Pancreas (tissue), 10 donors: ENCODE data around the gene IL12RB1. TPM values are rescaled to one million over a fixed set of nuclear protein-coding genes. Genes with fewer than 3 reads are reported as not detected.
A peak's percentile ranks its signal among the peaks of the same experiment; 100 is the strongest.

Source experiments
- ATAC-seq, 4 donors: fragments of 200-7000 bp; cut with Tn5 transposase; one replicate each; pipeline versions ENCODE4 v1.8.0 to v1.9.1; 2020; ENCODE audit warnings: mild to moderate bottlenecking in 4 of 4, moderate library complexity in 4 of 4
- DNase-seq, 6 donors: peaks; one replicate each; pipeline ENCODE4 v3.0.0-alpha.2; 2020
- FAIRE-seq: peaks from 2 replicates; lab custom pipeline; 2012; peaks lifted over from hg19 to GRCh38; lab: Jason Lieb, UNC
- H3K27ac ChIP-seq, 4 donors: fragments of 200-600 bp; sonication (generic); 1 replicate in 3 of 4; 2 replicates in 1 of 4; pipeline versions ENCODE4 v1.5.0 to v1.8.0; 2020
- H3K27me3 ChIP-seq, 4 donors: fragments of 200-600 bp; one replicate each; pipeline ENCODE4 v1.8.0; 2021
- H3K36me3 ChIP-seq, 3 donors: fragments of 200-600 bp; sonication (generic) in 1 of 3; one replicate each; pipeline versions ENCODE4 v1.5.0 to v1.8.0; 2020 to 2021
- H3K4me1 ChIP-seq, 3 donors: fragments of 200-600 bp; one replicate each; pipeline ENCODE4 v1.8.0; 2021
- H3K4me3 ChIP-seq, 4 donors: fragments of 200-600 bp; sonication (generic) in 2 of 4; one replicate each; pipeline versions ENCODE4 v1.5.0 to v1.8.0; 2020 to 2021
- H3K9me3 ChIP-seq, 4 donors: fragments of 200-600 bp; one replicate each; pipeline ENCODE4 v1.8.0; 2021
- WGBS, 2 donors: extraction: QIAGEN DNeasy Blood & Tissue Kit; methylation state at CpG; one replicate each; pipeline ENCODE4 v1.1.7; 2013; 5-methylcytosine and 5-hydroxymethylcytosine counted together
- intact Hi-C, 3 donors: fragments of 100-400 bp; cut with DNase I; formaldehyde crosslinking; loops; one replicate each; pipeline versions ENCODE4 v1.11.1 to v1.14.2; 2022
- polyA plus RNA-seq, 2 donors: library from polyadenylated mRNA; stranded (reverse); fragments of 200-250 nt; gene quantifications; one replicate each; pipeline ENCODE4 v1.2.3, GENCODE V29; 2013
- total RNA-seq, 6 donors: library from RNA; stranded (reverse); fragmentation: NEBNext Ultra II Directional in 4 of 6; extraction: Animal tissue kit (Norgen Biotek cat#: 25700) in 4 of 6; gene quantifications; one replicate each; pipeline versions ENCODE4 v1.2.1 to v1.2.4, GENCODE V29; 2021 to 2023
- TF ChIP-seq, protein P1 (sequence below), 4 donors: fragments of 200-600 bp; sonication (generic) in 3 of 4; IDR thresholded peaks; one replicate each; pipeline versions ENCODE4 v1.5.0 to v1.8.0; 2021; ENCODE audit warnings: antibody characterized with exemption in 4 of 4
- donor health status: healthy with polysubstance abuse.
- donor health status: DM: no; HTN: no; CAD: no; lungs with moderate emphysema.
- donor health status: DM: no; HTN: no; CAD: no.
- donor health status: control.
- donor health status: control.
- donor health status: Bipolar disorder and iron deficiency.
- donor health status: DM: yes; HTN: yes; CAD: no.
- donor health status: DM: no; HTN: no; CAD: no.
- donor health status: DM: no; HTN: no; CAD: no.
- donor health status: DM: yes; HTN: yes; CAD: no.

IL12RB1 gene
- total RNA-seq (1 to 10 TPM in 1 of 6 donors, under 1 TPM in 5; 0.19 to 1.1 (median 0.53) TPM), polyA plus RNA-seq (under 1 TPM; 0.15 to 0.40 TPM)

- Histone ChIP-seq H3K9me3 (no peaks in the 10 kb centered on the region), H3K4me1 (no peaks in the 10 kb centered on the region), H3K4me3 (peak within 1 kb of the TSS in 1 of 4 donors; percentile 22), H3K27ac (peak within 1 kb of the TSS in 1 of 4 donors; percentile 23), H3K36me3 (no peaks in the 10 kb centered on the region), H3K27me3 (no peaks in the 10 kb centered on the region)
- TF ChIP-seq, protein P1, sequence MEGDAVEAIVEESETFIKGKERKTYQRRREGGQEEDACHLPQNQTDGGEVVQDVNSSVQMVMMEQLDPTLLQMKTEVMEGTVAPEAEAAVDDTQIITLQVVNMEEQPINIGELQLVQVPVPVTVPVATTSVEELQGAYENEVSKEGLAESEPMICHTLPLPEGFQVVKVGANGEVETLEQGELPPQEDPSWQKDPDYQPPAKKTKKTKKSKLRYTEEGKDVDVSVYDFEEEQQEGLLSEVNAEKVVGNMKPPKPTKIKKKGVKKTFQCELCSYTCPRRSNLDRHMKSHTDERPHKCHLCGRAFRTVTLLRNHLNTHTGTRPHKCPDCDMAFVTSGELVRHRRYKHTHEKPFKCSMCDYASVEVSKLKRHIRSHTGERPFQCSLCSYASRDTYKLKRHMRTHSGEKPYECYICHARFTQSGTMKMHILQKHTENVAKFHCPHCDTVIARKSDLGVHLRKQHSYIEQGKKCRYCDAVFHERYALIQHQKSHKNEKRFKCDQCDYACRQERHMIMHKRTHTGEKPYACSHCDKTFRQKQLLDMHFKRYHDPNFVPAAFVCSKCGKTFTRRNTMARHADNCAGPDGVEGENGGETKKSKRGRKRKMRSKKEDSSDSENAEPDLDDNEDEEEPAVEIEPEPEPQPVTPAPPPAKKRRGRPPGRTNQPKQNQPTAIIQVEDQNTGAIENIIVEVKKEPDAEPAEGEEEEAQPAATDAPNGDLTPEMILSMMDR (IDR thresholded peaks at IDR 0.05), result no peak
- ATAC-seq, result peak in 3 of 4 donors; percentile 21 to 50 (median 32)
- WGBS, 2 donors, result 52 to 66% methylated on average over 12 of the region's 12 CpGs
- no peak for FAIRE-seq
- intact Hi-C loops, result no loop called here
- no peak for DNase-seq
Observed at GRCh38 chr19:18086590-18087138, at the start of gene IL12RB1. IL12RB1 (minus strand) TSS chr19:18086934; CDS start chr19:18086823, 111 bp downstream.

DNA sequence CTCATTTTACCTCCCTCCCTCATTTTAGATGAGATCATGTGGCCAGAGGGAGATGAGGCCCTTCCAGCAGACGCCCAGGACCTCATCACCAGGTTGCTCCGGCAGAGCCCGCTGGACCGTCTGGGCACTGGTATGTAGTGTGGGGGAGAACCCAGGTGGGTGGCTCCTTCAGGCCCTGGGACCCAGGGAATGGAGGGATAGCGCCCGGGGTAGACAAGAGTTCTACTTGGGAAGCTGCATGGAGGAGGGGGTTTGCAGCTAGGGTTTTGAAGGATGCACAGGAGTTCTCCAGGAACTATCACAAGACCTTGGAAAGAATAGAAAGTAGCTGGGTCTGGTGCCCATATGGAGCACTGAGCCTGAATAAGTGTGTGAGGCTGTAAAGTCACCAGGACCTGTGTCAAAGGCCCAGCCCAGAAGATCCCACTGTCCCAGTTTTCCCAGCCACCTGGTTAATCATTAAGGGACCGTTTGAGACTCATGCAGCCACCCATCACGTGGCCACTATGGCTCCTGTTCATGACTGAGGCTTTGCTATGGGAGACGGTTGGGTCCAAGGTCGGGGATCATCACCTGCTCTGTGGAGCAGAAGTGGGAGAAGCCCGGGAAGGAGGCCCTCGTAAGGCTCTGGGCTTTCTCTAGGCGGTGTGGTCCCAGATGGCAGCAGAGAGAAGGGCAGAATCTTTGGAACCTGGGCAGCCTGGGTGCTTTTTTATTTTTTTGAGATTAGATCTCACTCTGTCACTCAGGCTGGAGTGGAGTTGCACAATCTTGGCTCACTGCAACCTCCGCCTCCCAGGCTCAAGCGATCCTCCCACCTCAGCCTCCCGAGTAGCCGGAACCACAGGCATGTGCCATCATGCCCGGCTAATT lies 49.2 kb upstream of the IL12RB1 start:
- 61 to 68% methylated on average over 18 of the region's 18 CpGs for WGBS, 2 donors
- H3K27ac ChIP-seq, result peak overlapping the region in 2 of 4 donors; percentile 12 to 48
- DNase-seq, result peak in 4 of 6 donors; percentile 66 to 76 (median 72)

DNA sequence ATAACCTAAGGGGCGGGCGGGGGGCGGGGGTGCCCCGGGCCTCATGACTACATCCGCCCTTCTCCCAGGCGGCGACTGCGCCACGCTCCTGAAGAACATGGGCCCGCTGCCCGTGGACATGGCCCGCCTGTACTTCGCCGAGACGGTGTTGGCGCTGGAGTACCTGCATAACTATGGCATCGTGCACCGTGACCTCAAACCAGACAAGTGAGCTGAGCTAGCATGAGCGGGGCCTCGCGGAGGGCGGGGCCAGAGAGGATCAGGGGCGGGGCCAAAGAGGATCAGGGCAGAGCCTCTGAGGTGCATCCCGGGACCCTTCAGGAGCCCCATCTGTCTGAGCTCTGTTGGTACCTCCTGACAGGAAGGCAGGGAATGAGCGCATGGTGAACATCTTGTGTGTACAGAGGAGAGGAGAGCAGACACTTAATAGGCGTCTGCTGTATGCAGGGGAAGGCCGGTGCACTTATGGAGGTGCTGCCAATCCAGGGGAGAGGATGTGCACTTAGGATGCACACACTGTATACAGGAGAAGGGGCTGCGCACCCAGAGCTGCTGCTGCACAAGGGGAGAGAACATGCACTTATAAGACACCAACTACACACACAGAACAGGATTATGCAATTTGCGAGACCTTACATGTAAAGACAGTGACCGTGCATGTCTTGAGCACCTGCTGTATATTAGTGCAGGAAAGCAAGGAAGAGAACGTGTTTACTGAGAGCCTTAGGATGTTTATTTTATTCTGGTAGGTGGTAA lies 45.3 kb upstream of the IL12RB1 start:
- DNase-seq (peak in 2 of 6 donors; percentile 14 to 46), ATAC-seq (no peak), FAIRE-seq (no peak)
- H3K27me3 ChIP-seq, result no peaks in the 10 kb centered on the region
- no peak overlapping the region for H3K27ac ChIP-seq
- H3K4me1 ChIP-seq, result no peaks in the 10 kb centered on the region
- peaks cover 9 to 73% (median 28%) of the 10 kb centered on the region in 3 donors for H3K36me3 ChIP-seq
- intact Hi-C loops, result no loop called here
- WGBS, 2 donors, result 85 to 87% methylated on average over 31 of the region's 31 CpGs
- H3K9me3 ChIP-seq, result no peaks in the 10 kb centered on the region
- TF ChIP-seq, protein P1 (IDR thresholded peaks at IDR 0.05), result no peak
- H3K4me3 ChIP-seq, result no peak overlapping the region

More for the DNA sequence above, 49.2 kb upstream of the IL12RB1 start:
- peaks cover 0 to 66% (median 22%) of the 10 kb centered on the region in 3 donors for H3K36me3 ChIP-seq
- FAIRE-seq (no peak), ATAC-seq (peak; percentile 88 to 92 (median 90))
- no peaks in the 10 kb centered on the region for H3K9me3 ChIP-seq
- no peaks in the 10 kb centered on the region for H3K27me3 ChIP-seq
- TF ChIP-seq, protein P1 (IDR thresholded peaks at IDR 0.05), result no peak
- no peak overlapping the region for H3K4me3 ChIP-seq
- intact Hi-C loops, result no loop called here
- no peaks in the 10 kb centered on the region for H3K4me1 ChIP-seq

GRCh38 chr19:18130523-18131242 lies 43.9 kb upstream of the IL12RB1 start:
- FAIRE-seq (no peak), ATAC-seq (no peak), DNase-seq (no peak)
- WGBS, 2 donors, result 93% methylated on average over 21 of the region's 21 CpGs
- Histone ChIP-seq H3K4me3 (no peak overlapping the region), H3K27me3 (no peaks in the 10 kb centered on the region), H3K9me3 (no peaks in the 10 kb centered on the region), H3K27ac (no peak overlapping the region), H3K4me1 (no peaks in the 10 kb centered on the region), H3K36me3 (peaks cover 9 to 71% (median 28%) of the 10 kb centered on the region in 3 donors)
- intact Hi-C loops, result no loop called here
- TF ChIP-seq, protein P1 (IDR thresholded peaks at IDR 0.05), result no peak
